ENCODE data around the gene TNFSF12.

Gene TNFSF12

GRCh38 chr17:7548585-7549400 is at the start of gene TNFSF12:
Gene TNFSF12, plus strand, starts transcription at chr17:7549058. Its CDS starts 96 bp downstream, at chr17:7549154.
- DNase-seq (ENCODE audit: low read depth, low spot score) = no peak

- DNase-seq (ENCODE audit: low read depth, low spot score) = no peak
Measured at GRCh38 chr17:7499161-7499560, 49.7 kb upstream of the TNFSF12 start.

GRCh38 chr17:7501729-7502128 is 47.1 kb upstream of the TNFSF12 start:
- no peak for DNase-seq (ENCODE audit: low read depth, low spot score)

- DNase-seq (ENCODE audit: low read depth, low spot score) = no peak
Measured at GRCh38 chr17:7502171-7502847, 46.5 kb upstream of the TNFSF12 start.

GRCh38 chr17:7502987-7503386 is 45.9 kb upstream of the TNFSF12 start:
- no peak for DNase-seq (ENCODE audit: low read depth, low spot score)

GRCh38 chr17:7503521-7503920 is 45.3 kb upstream of the TNFSF12 start:
- DNase-seq (ENCODE audit: low read depth, low spot score) = no peak

GRCh38 chr17:7508145-7508544 is 40.7 kb upstream of the TNFSF12 start:
- no peak for DNase-seq (ENCODE audit: low read depth, low spot score)

- DNase-seq (ENCODE audit: low read depth, low spot score) = no peak
Measured at GRCh38 chr17:7508846-7509245, 40.0 kb upstream of the TNFSF12 start.

- no peak for DNase-seq (ENCODE audit: low read depth, low spot score)
Measured at GRCh38 chr17:7509937-7510336, 38.9 kb upstream of the TNFSF12 start.

GRCh38 chr17:7511108-7511507 is 37.8 kb upstream of the TNFSF12 start:
- no peak for DNase-seq (ENCODE audit: low read depth, low spot score)

- no peak for DNase-seq (ENCODE audit: low read depth, low spot score)
Measured at GRCh38 chr17:7512105-7512504, 36.8 kb upstream of the TNFSF12 start.

GRCh38 chr17:7512824-7513540 is 35.9 kb upstream of the TNFSF12 start:
- DNase-seq (ENCODE audit: low read depth, low spot score) = no peak

- DNase-seq (ENCODE audit: low read depth, low spot score) = no peak
Measured at GRCh38 chr17:7513850-7514419, 34.9 kb upstream of the TNFSF12 start.

- DNase-seq (ENCODE audit: low read depth, low spot score) = no peak
Measured at GRCh38 chr17:7515911-7516610, 32.8 kb upstream of the TNFSF12 start.

GRCh38 chr17:7523033-7523432 is 25.8 kb upstream of the TNFSF12 start:
- no peak for DNase-seq (ENCODE audit: low read depth, low spot score)

GRCh38 chr17:7528842-7529241 is 20.0 kb upstream of the TNFSF12 start:
- no peak for DNase-seq (ENCODE audit: low read depth, low spot score)

GRCh38 chr17:7530023-7530900 is 18.6 kb upstream of the TNFSF12 start:
- DNase-seq (ENCODE audit: low read depth, low spot score) = no peak

- DNase-seq (ENCODE audit: low read depth, low spot score) = no peak
Measured at GRCh38 chr17:7538050-7538449, 10.8 kb upstream of the TNFSF12 start.

- no peak for DNase-seq (ENCODE audit: low read depth, low spot score)
Measured at GRCh38 chr17:7538891-7539545, 9.8 kb upstream of the TNFSF12 start.

GRCh38 chr17:7541074-7541621 is 7.7 kb upstream of the TNFSF12 start:
- no peak for DNase-seq (ENCODE audit: low read depth, low spot score)
